Heart left ventricle (tissue), 13 donors: Measurements from ENCODE around the gene CYB561D1.

ENCODE experiments used
- CTCF ChIP-seq, 12 donors: fragments of 200-600 bp; sonication (generic) in 4 of 12; IDR thresholded peaks; one replicate each; pipeline versions ENCODE4 v1.5.0 to v1.8.0; 2018 to 2022; ENCODE audit warnings: antibody characterized with exemption in 12 of 12, mild to moderate bottlenecking in 5 of 12
- POLR2A ChIP-seq, 2 donors: fragments of 450-650 bp; IDR thresholded peaks; one replicate each; pipeline ENCODE4 v1.6.1; 2017; ENCODE audit warnings: antibody characterized with exemption in 2 of 2, mild to moderate bottlenecking in 2 of 2, moderate library complexity in 2 of 2
- donor health status: ischemic (EF 13 %, LVEDD 7.1; RV severe dilation, severe dysfunction).
- donor health status: DM: no; HTN: yes; CAD: no.
- donor health status: DM: no; HTN: no; CAD: no.
- donor health status: ischemic (EF 25% LVEDD 6.9; RV normal size, moderate dysfunction).
- donor health status: ischemic (EF 25% LVEDD 5.7; RV mildly dilated, moderate dysfunction).
- donor health status: ischemic (EF 35%, LVEDD 5.7; RV mildly dilated, moderate dysfunction).
- donor health status: nonischemic (EF 11% LVEDD 7.7; RV severe dilation, severe dysfunction).
- donor health status: DM: yes; HTN: yes; CAD: no.
- donor health status: PGD.
- donor health status: ischemic (EF 29% LVEDD 5.4; RV normal size, mild dysfunction).
- donor health status: nonischemic (EF 23%, LVEDD 6.1; RV moderate dilation, normal function).

- TF ChIP-seq CTCF (IDR thresholded peaks at IDR 0.05) (no peak), POLR2A (IDR thresholded peaks at IDR 0.05) (no peak)
These were observed 12.2 kb upstream of the CYB561D1 start for GRCh38 chr1:109481646-109482045.
